ENCODE measurements around the gene KCNJ10.

GRCh38 chr1:160094806-160095205 is 24.8 kb upstream of the KCNJ10 start:
- no peak for TF ChIP-seq CTCF (IDR thresholded peaks at IDR 0.05)
- TF ChIP-seq POLR2A (IDR thresholded peaks at IDR 0.05) = no peak

Measured in right lobe of liver (tissue), 4 donors.